K562 (cell line): ENCODE results near the gene PRPSAP1. TPM values are rescaled to one million over a fixed set of nuclear protein-coding genes. Genes with fewer than 3 reads are reported as not detected.

Experiments
- ATAC-seq: fragments of 200-7000 bp; cut with Tn5 transposase; 3 replicates; pipeline ENCODE4 v1.9.1; 2020; ENCODE audit warnings: moderate library complexity
- BruUV-seq: library from RNA; stranded (reverse); fragments of 400-500 nt; replicated peaks from 2 replicates; lab custom pipeline; 2021; lab: Mats Ljungman, UMichigan
- CTCF ChIA-PET: fragments of 300-600 bp; formaldehyde crosslinking; extraction: SDS; loops from one replicate; lab custom pipeline; 2021; ENCODE audit warnings: low intra/inter-chr PET ratio; lab: Yijun Ruan, JAX
- POLR2A ChIA-PET: fragments of 300-600, 350-650 bp; sonication (Branson Sonifier 250); formaldehyde crosslinking; extraction: SDS; loops from one replicate; lab custom pipeline; 2021; ENCODE audit warnings: antibody characterized with exemption, inconsistent platforms; lab: Yijun Ruan, JAX
- DNase-seq, 4 experiments: peaks; one replicate each; pipeline versions ENCODE4 v3.0.0 to v3.0.0-alpha.2; 2011 to 2018; ENCODE audit warnings: low spot score in 3 of 4, mixed read lengths in 3 of 4; ENCODE audit errors: extremely low read depth in 1 of 4
- FAIRE-seq: peaks from 2 replicates; lab custom pipeline; 2011; peaks lifted over from hg19 to GRCh38; lab: Jason Lieb, UNC
- H2AFZ ChIP-seq: 2 replicates; pipeline ENCODE4 v1.6.0; 2011; ENCODE audit warnings: low read depth, low read length, control low read depth, inconsistent platforms
- H3K27ac ChIP-seq: fragments of 200-600 bp; 3 replicates; pipeline ENCODE4 v1.8.0; 2011; ENCODE audit warnings: low read depth, mild to moderate bottlenecking, control low read depth, inconsistent platforms, low read length, moderate library complexity, mixed read lengths; ENCODE audit errors: extremely low read depth
- H3K27me3 ChIP-seq, 2 experiments: fragments of 300-600 bp in 1 of 2; 2 replicates in 1 of 2; 3 replicates in 1 of 2; pipeline versions ENCODE4 v1.6.0 to v1.8.0; 2011; ENCODE audit warnings: inconsistent platforms in 2 of 2, low read length in 2 of 2, mild to moderate bottlenecking in 1 of 2, mixed read lengths in 1 of 2, moderate library complexity in 1 of 2; ENCODE audit not compliant: control insufficient read depth in 2 of 2, insufficient read depth in 2 of 2
- H3K36me3 ChIP-seq: fragments of 300-600 bp; 3 replicates; pipeline ENCODE4 v1.8.0; 2011; ENCODE audit warnings: mild to moderate bottlenecking, low read length, inconsistent platforms; ENCODE audit not compliant: control insufficient read depth, insufficient read depth
- H3K4me1 ChIP-seq, 2 experiments: fragments of 200-600 bp in 1 of 2; replicated peaks in 1 of 2; 2 replicates in 1 of 2; 3 replicates in 1 of 2; pipeline versions ENCODE4 v1.5.1 to v1.8.0; 2011; ENCODE audit warnings: inconsistent platforms in 2 of 2, low read length in 2 of 2, mild to moderate bottlenecking in 1 of 2, mixed read lengths in 1 of 2, moderate library complexity in 1 of 2; ENCODE audit not compliant: control insufficient read depth in 2 of 2, insufficient read depth in 2 of 2
- H3K4me2 ChIP-seq: 2 replicates; pipeline ENCODE4 v1.6.1; 2011; ENCODE audit warnings: low read length, control low read depth, inconsistent platforms, mixed read lengths; ENCODE audit not compliant: insufficient read depth
- H3K4me3 ChIP-seq: fragments of 200-600 bp; sonication (generic), shearing (Covaris generic); 2 replicates; pipeline ENCODE4 v1.5.1; 2016; ENCODE audit warnings: control low read depth, inconsistent platforms
- H3K79me2 ChIP-seq: fragments of 200-600 bp; 3 replicates; pipeline ENCODE4 v1.8.0; 2011; ENCODE audit warnings: low read length, inconsistent platforms; ENCODE audit not compliant: control insufficient read depth, insufficient read depth
- H3K9ac ChIP-seq, 2 experiments: 2 replicates each; pipeline versions ENCODE4 v1.6.0 to v1.6.1; 2011; ENCODE audit warnings: low read depth in 2 of 2, low read length in 2 of 2, control low read depth in 1 of 2, inconsistent platforms in 1 of 2, mild to moderate bottlenecking in 1 of 2, mixed read lengths in 1 of 2; ENCODE audit not compliant: insufficient read depth in 1 of 2
- H3K9me1 ChIP-seq: one replicate; pipeline ENCODE4 v1.6.0; 2011; ENCODE audit warnings: inconsistent platforms, mild to moderate bottlenecking, low read length, moderate library complexity; ENCODE audit not compliant: control insufficient read depth, insufficient read depth
- H3K9me3 ChIP-seq: replicated peaks from 2 replicates; pipeline ENCODE4 v1.5.1; 2011; ENCODE audit warnings: low read depth, low read length, inconsistent platforms; ENCODE audit not compliant: control insufficient read depth, insufficient read depth
- H4K20me1 ChIP-seq: replicated peaks from 2 replicates; pipeline ENCODE4 v1.6.1; 2011; ENCODE audit warnings: low read length, inconsistent platforms, mixed read lengths; ENCODE audit not compliant: control insufficient read depth, insufficient read depth
- C11orf30 ChIP-seq: fragments of 450-650 bp; IDR thresholded peaks from 2 replicates; pipeline ENCODE4 v1.6.1; 2016; ENCODE audit warnings: low read depth, mild to moderate bottlenecking
- CHD2 ChIP-seq: IDR thresholded peaks from 2 replicates; pipeline ENCODE4 v1.6.1; 2011; ENCODE audit warnings: low read depth, low read length
- IRF9 ChIP-seq: fragments of 450-650 bp; IDR thresholded peaks from 2 replicates; pipeline ENCODE4 v1.6.1; 2016; ENCODE audit warnings: missing biosample characterization, missing genetic modification characterization
- KDM5B ChIP-seq: fragments of 200-600 bp; sonication (generic); IDR thresholded peaks from 2 replicates; pipeline ENCODE4 v1.6.1; 2012; ENCODE audit warnings: low read depth, mild to moderate bottlenecking, moderate library complexity, low read length, control low read depth, inconsistent platforms; ENCODE audit not compliant: insufficient replicate concordance
- RBM22 ChIP-seq: fragments of 200-400 bp; formaldehyde crosslinking; IDR thresholded peaks from 2 replicates; pipeline ENCODE4 v1.6.1; 2018; ENCODE audit warnings: low read length, low read depth; ENCODE audit not compliant: poor library complexity, severe bottlenecking
- SIN3A ChIP-seq, 2 experiments: fragments of 150-350 bp in 1 of 2; IDR thresholded peaks; 2 replicates each; pipeline ENCODE4 v1.6.1; 2011 to 2016; ENCODE audit warnings: borderline replicate concordance in 2 of 2, low read depth in 2 of 2, low read length in 2 of 2, mild to moderate bottlenecking in 2 of 2, moderate library complexity in 2 of 2; ENCODE audit not compliant: control insufficient read depth in 1 of 2
- SPI1 ChIP-seq: IDR thresholded peaks from 2 replicates; pipeline ENCODE4 v1.6.1; 2011; ENCODE audit warnings: low read depth, low read length, control low read depth, borderline replicate concordance
- TFAP4 ChIP-seq: sonication (generic); formaldehyde crosslinking; IDR thresholded peaks from 2 replicates; pipeline ENCODE4 v1.8.0; 2022; ENCODE audit warnings: missing genetic modification reagents, mild to moderate bottlenecking, moderate library complexity, borderline replicate concordance
- TGIF2 ChIP-seq: sonication (generic); formaldehyde crosslinking; IDR thresholded peaks from 2 replicates; pipeline ENCODE4 v1.8.1; 2022; ENCODE audit warnings: mild to moderate bottlenecking, missing genetic modification reagents, moderate library complexity
- U2AF2 ChIP-seq: fragments of 200-400 bp; formaldehyde crosslinking; optimal IDR thresholded peaks from 2 replicates; pipeline ENCODE3; 2017; ENCODE audit warnings: low read depth, mild to moderate bottlenecking, low read length
- ZNF431 ChIP-seq: sonication (generic); formaldehyde crosslinking; IDR thresholded peaks from 2 replicates; pipeline ENCODE4 v1.8.0; 2022; ENCODE audit warnings: mild to moderate bottlenecking, missing genetic modification reagents
- WGBS: fragments of 100-300 bp; shearing (Covaris generic); methylation state at CpG from one replicate; pipeline ENCODE4 v1.1.6; 2016; ENCODE audit warnings: low coverage, mixed read lengths; ENCODE audit not compliant: insufficient coverage; ENCODE audit errors: missing lambda C conversion rate; 5-methylcytosine and 5-hydroxymethylcytosine counted together
- in situ Hi-C: fragments of 300-500 bp; cut with MboI; formaldehyde crosslinking; loops from 4 replicates; pipeline ENCODE4 v1.15.0; 2018; ENCODE audit warnings: inconsistent platforms, mixed read lengths
- intact Hi-C: fragments of 100-400 bp; cut with micrococcal nuclease; formaldehyde crosslinking; loops from 2 replicates; pipeline ENCODE4 v1.14.2; 2022
- polyA plus RNA-seq, 8 experiments: library from polyadenylated mRNA; depleted of rRNA in 4 of 8; stranded (reverse) in 5 of 8; unstranded in 3 of 8; fragments of >200 nt; fragmentation: Nextera tagmentation in 2 of 8; fragmentation: Illumina TruSeq in 1 of 8; extraction: Ambion mirVana in 2 of 8; extraction: Trizol in 1 of 8; gene quantifications; 2 replicates each; pipeline versions ENCODE4 v1.2.1 to v1.2.3, GENCODE V29; 2011 to 2014; ENCODE audit warnings: inconsistent platforms in 1 of 8, missing spikeins in 1 of 8
- total RNA-seq, 7 experiments: library from RNA; depleted of rRNA in 6 of 7; stranded (reverse); fragments of >200 nt in 6 of 7; fragmentation: Illumina TruSeq in 2 of 7; extraction: Trizol in 2 of 7; gene quantifications; 2 replicates each; pipeline versions ENCODE4 v1.2.1 to v1.2.3, GENCODE V29; 2011 to 2021; ENCODE audit warnings: low replicate concordance in 1 of 7
- TF ChIP-seq, protein P1 (sequence below), 2 experiments: fragments of 450-650 bp in 1 of 2; sonication (generic) in 1 of 2; formaldehyde crosslinking in 1 of 2; IDR thresholded peaks in 1 of 2; conservative IDR thresholded peaks in 1 of 2; 2 replicates each; pipeline versions ENCODE4 v1.6.1 to v1.8.1; 2016 to 2023; ENCODE audit warnings: mild to moderate bottlenecking in 2 of 2, moderate library complexity in 2 of 2, inconsistent platforms in 1 of 2, missing genetic modification reagents in 1 of 2

PRPSAP1 gene
- total and polyA plus RNA-seq, 9 of the 15 experiments (the other 6 are each of a cell fraction or from before 2014, with no cell fraction given) = 21.9 to 77.1 (median 40.8) TPM

- TF ChIP-seq TGIF2 (CRISPR knock-in tag) (no peak), ZNF431 (CRISPR knock-in tag) (no peak), C11orf30 (no peak)
- TF ChIP-seq, protein P1, sequence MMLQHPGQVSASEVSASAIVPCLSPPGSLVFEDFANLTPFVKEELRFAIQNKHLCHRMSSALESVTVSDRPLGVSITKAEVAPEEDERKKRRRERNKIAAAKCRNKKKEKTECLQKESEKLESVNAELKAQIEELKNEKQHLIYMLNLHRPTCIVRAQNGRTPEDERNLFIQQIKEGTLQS (IDR thresholded peaks at IDR 0.05) = no peak
- TF ChIP-seq, protein P1 (CRISPR knock-in tag; conservative IDR thresholded peaks at IDR 0.05) = no peak
- TF ChIP-seq, all 486 proteins: peak for 7
Observed at GRCh38 chr17:76273445-76274111, 80.1 kb downstream of the PRPSAP1 start (continued).

- Histone ChIP-seq H3K79me2 (peaks cover 31% of the 10 kb centered on the region), H3K36me3 (peaks cover 31% of the 10 kb centered on the region), H2AFZ (no peak overlapping the region), H3K27ac (no peak overlapping the region), H3K9ac (peak overlapping the region in 1 of 2 experiments; percentile 77; a peak in 2 of 4 replicates), H3K9me1 (no peaks in the 10 kb centered on the region), H3K4me3 (no peak overlapping the region), H4K20me1 (no peaks in the 10 kb centered on the region), H3K27me3 (no peaks in the 10 kb centered on the region), H3K4me2 (no peak overlapping the region), H3K4me1 (peaks cover 31 to 93% of the 10 kb centered on the region in 2 experiments), H3K9me3 (no peaks in the 10 kb centered on the region)
- ChIA-PET CTCF (no interaction called here), POLR2A (interaction anchor here (0.5 to 10.6 kb wide), 28 partner anchors 8 to 692 kb away, joined by 3 to 227 read pairs (median 4); partner anchors contain the start of genes RNF157, UBALD2 and WBP2)
- in situ Hi-C loops = no loop called here
- WGBS = 77% methylated on average over 16 of the region's 19 CpGs
- intact Hi-C loops = no loop called here
- no TSS peak for BruUV-seq
- DNase-seq (no peak), FAIRE-seq (no peak), ATAC-seq (peak; percentile 2)
- TF ChIP-seq TFAP4 (CRISPR knock-in tag) = peak; percentile 42
- no peak for TF ChIP-seq U2AF2
- 0 out of 2 replicates have a peak, but pooled peaks have one; percentile 1 for TF ChIP-seq CHD2
- peak; percentile 79 for TF ChIP-seq RBM22
- TF ChIP-seq SIN3A (IDR thresholded peaks at IDR 0.05; ENCODE audit: borderline replicate concordance in 2 of 2, control insufficient read depth in 1 of 2, low read depth in 2 of 2, low read length in 2 of 2) = peak in 1 of 2 experiments; percentile 29; a peak in 1 of 4 replicates
- TF ChIP-seq, protein P1 (IDR thresholded peaks at IDR 0.05) = peak; percentile 73
- TF ChIP-seq, protein P1 (CRISPR knock-in tag; conservative IDR thresholded peaks at IDR 0.05) = no peak
- TF ChIP-seq KDM5B = peak; percentile 28
- TF ChIP-seq SPI1 = peak; percentile 33; the same call in 1 of the 2 replicates
- TF ChIP-seq IRF9 = no peak
Observed at GRCh38 chr17:76272541-76273444, 80.9 kb downstream of the PRPSAP1 start.
